Left lobe of liver (tissue), 2 donors: ENCODE results near the gene SMOC2. TPM values are rescaled to one million over a fixed set of nuclear protein-coding genes. Genes with fewer than 3 reads are reported as not detected.

Experiments used
- ATAC-seq: fragments of 200-7000 bp; cut with Tn5 transposase; one replicate; pipeline ENCODE4 v1.9.1; 2020; ENCODE audit warnings: mild to moderate bottlenecking, moderate library complexity
- DNase-seq: peaks from one replicate; pipeline ENCODE4 v3.0.0-alpha.2; 2020; ENCODE audit warnings: low spot score
- total RNA-seq: library from RNA; stranded (reverse); gene quantifications from one replicate; pipeline ENCODE4 v1.2.1, GENCODE V29; 2021
- donor health status: DM: no; HTN: no; CAD: no; lungs with moderate emphysema.
- donor health status: DM: no; HTN: yes; CAD: no.

SMOC2 gene
- total RNA-seq = 0.68 TPM

- ATAC-seq (peak; percentile 30), DNase-seq (no peak)
These were observed at the start of gene SMOC2 for GRCh38 chr6:168440520-168441433. SMOC2 (plus strand) TSS chr6:168441184; CDS start chr6:168441371, 187 bp downstream.

- DNase-seq = no peak
- ATAC-seq = no peak
These were observed 47.7 kb upstream of the SMOC2 start for GRCh38 chr6:168393126-168393870.

GRCh38 chr6:168394606-168395005 is 46.4 kb upstream of the SMOC2 start:
- ATAC-seq = no peak

DNA sequence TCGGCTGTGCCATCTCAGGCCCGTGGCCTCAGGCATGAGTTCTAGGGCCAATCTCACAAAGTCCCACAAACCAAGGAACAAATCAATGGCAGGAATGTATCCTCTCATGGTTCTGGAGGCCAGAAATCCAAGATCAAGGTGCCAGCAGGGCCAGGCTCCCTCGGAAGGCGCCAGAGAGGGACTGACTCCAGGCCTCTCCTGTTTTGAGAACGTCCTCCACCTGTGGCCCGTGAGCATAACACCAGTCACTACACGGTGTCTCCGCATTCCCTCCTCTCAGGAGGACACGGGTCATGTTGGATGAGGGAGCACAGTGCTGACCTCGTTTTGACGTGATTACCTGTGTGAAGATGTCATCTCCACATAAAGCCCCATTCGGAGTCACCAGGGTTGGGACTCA is 45.0 kb upstream of the SMOC2 start:
- ATAC-seq (no peak), DNase-seq (no peak)

More at GRCh38 chr6:168394606-168395005, 46.4 kb upstream of the SMOC2 start:
- DNase-seq = no peak

GRCh38 chr6:168396561-168396960 is 44.4 kb upstream of the SMOC2 start:
- DNase-seq = no peak
- ATAC-seq = no peak

GRCh38 chr6:168397012-168397411 is 44.0 kb upstream of the SMOC2 start:
- DNase-seq = no peak
- ATAC-seq = no peak

GRCh38 chr6:168400037-168400436 is 40.9 kb upstream of the SMOC2 start:
- no peak for DNase-seq
- ATAC-seq = no peak

GRCh38 chr6:168403370-168404005 is 37.5 kb upstream of the SMOC2 start:
- DNase-seq (no peak), ATAC-seq (no peak)

GRCh38 chr6:168404560-168404959 is 36.4 kb upstream of the SMOC2 start:
- no peak for ATAC-seq
- DNase-seq = peak; percentile 34

DNA sequence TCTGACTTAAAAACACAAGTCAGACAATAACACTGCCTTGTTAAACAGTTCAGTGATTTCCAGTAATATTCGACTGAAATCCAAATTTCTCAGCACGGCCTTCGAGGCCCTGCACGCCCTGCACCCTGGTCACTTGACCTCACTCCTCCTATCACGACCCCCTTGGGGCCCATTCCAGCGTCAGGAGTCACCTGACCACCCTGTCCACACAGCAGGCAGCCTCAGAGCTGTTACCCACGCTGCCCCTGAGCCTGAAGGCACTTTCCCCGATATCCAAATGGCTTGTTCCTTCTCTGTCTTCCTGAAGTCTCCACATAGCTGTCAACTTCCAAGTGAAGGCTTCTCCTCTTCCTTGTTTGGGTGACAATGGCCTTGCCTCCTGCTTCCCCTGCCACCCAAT is 33.1 kb upstream of the SMOC2 start:
- no peak for ATAC-seq
- peak; percentile 23 for DNase-seq

DNA sequence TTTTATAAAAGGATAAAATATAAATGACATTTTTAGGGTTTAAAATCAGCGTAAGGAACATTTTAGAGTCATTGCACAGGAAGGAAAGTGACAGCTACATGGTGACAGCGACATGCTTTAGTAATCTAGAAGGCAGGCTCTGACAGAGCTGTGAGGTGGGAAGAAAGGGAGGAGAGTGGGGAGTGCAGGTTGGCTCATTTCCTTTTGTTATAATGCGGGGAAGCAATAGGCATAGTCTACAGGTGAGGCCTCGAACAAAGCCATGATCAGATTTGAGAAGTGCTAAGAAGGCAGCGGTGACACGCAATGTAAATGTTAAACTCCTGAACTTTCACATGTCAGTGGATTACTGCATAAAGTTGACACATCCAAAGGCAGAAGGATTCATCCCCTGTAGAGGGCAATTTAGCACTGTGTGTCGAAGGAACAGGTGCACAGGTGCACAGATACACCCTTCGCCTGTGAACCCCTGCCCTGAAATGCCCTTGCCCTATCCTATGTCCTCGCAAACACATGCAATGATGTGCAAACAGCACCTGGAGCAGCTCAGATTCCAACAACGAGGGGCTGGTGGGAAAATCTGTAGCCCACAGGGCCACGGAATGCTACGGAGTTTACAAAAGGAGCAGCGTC is 32.4 kb upstream of the SMOC2 start:
- ATAC-seq = no peak
- DNase-seq = peak; percentile 12

- DNase-seq (no peak), ATAC-seq (no peak)
These were observed 30.9 kb upstream of the SMOC2 start for GRCh38 chr6:168410035-168410434.

DNA sequence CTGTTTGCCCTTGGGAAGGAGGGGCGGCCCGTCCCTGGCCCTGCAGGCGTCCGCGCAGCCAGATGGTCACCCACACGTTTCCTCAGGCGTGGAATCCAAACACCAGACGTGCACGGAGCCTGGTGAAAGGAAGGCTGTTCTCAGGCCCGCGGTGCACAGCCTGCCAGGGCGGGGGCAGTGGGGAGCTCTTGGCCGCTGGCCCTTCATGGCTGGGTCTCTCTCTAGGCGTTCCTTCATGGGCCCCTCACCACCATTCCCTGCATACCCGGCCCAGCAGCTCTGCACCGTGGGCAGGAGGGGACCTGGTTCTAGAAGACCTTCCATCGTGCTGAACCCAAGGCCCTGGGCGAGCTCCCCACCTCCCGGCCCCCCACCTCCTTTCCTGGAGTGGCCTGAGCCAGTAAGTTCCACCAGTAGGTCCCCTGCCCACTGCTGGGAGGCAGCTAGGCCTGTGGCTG is 30.4 kb upstream of the SMOC2 start:
- no peak for DNase-seq
- ATAC-seq = no peak

GRCh38 chr6:168411130-168411529 is 29.9 kb upstream of the SMOC2 start:
- no peak for ATAC-seq

DNA sequence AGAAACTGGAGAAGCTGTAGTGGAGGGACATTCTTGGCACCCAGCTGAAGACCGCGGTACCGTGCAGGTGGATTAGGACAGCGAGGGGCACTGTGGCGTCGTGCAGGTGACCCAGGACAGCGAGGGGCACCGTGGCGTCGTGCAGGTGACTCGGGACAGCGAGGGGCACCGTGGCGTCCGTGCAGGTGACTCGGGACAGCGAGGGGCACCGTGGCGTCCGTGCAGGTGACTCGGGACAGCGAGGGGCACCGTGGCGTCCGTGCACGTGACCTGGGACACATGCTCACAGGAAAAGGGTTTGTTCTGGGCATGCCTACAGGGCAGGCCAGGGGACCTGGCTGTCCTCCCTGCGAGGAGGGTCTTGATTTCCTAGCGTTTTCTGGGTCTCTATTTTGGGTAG is 29.2 kb upstream of the SMOC2 start:
- no peak for DNase-seq
- ATAC-seq = no peak

More at GRCh38 chr6:168411130-168411529, 29.9 kb upstream of the SMOC2 start:
- DNase-seq = no peak

- DNase-seq = no peak
- ATAC-seq = no peak
These were observed 28.5 kb upstream of the SMOC2 start for GRCh38 chr6:168412456-168412855.

DNA sequence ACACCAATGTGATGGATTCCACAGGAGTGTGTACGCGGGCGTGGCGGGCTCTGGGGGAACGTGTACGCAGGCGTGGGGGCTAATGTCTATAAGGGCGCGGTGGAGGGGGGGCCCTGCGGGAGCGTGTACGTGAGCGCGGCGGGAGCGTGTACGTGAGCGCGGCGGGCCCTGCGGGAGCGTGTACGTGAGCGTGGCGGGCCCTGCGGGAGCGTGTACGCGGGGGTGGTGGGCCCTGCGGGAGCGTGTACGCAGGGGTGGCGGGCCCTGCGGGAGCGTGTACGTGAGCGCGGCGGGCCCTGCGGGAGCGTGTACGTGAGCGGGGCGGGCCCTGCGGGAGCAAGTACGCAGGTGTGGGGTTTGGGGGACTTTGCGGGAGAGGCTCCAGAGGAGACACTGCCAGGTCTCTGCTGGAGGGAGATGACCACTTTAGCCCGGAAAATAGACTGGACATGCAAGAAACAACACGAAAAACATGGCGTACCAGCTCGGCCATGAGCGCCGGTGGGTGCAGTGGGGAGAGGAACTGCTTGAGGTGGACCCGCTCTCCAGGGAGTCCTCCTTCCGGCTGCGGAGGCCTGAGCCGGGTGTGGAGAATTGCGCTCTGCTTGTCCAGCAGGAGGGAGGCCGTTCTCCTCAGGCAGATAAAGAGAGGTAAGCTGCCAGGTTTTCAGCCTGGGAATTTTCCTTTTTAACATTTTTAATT is 27.8 kb upstream of the SMOC2 start:
- no peak for DNase-seq
- ATAC-seq = no peak

DNA sequence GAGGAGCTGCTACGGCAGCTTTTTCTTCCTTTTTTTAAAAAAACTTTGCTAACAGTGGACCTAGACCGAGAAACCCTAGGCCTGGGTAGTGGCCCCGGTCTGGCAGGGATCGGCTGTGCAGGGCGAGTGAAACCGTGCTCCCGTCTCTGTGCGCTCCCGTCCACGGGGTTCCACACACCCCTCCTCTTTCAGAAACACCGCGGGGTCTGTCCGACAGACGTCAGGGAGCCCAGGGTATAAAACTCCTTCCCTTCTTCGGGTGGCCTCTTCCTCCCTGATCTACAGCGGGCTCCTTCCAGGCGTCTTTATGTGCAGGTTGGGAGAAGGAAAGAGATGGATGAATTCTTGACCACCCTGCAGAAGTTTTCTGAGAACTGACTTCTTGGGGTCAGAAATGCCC is 27.1 kb upstream of the SMOC2 start:
- no peak for ATAC-seq
- no peak for DNase-seq

GRCh38 chr6:168414336-168415097 is 26.5 kb upstream of the SMOC2 start:
- no peak for ATAC-seq
- DNase-seq = no peak
